GM12875 (cell line): Measurements from ENCODE around the gene ZBTB21.

ENCODE experiments used
- H3K4me3 ChIP-seq: one replicate; pipeline ENCODE4 v1.5.1; 2011; ENCODE audit warnings: low read depth, low read length, control low read depth
- TF ChIP-seq, protein P1 (sequence below): IDR thresholded peaks from 2 replicates; pipeline ENCODE4 v1.5.1; 2011; ENCODE audit warnings: low read depth, mild to moderate bottlenecking, control low read depth, inconsistent platforms, low read length, moderate library complexity, borderline replicate concordance; ENCODE audit not compliant: insufficient read depth

Gene ZBTB21

DNA sequence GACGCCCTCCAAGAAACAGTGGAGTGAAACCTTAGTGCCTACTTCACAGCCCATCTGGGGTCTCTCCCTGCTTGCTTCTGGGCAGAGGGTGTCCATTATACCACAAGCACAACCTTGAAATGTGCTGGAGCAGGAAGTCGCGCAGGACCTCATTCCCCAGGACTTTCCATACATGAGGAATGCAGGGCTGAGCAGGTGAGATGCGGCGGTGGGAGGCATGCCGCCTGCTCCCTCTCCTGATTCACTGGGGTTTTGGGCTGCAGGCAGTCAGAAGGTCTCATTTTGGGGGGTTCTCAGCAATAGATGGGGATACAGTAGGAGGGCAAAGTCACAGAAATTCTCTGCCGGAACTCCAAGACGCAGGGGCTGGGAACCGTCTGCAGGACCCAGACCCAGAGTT lies 45.3 kb upstream of the ZBTB21 start:
- TF ChIP-seq, protein P1, sequence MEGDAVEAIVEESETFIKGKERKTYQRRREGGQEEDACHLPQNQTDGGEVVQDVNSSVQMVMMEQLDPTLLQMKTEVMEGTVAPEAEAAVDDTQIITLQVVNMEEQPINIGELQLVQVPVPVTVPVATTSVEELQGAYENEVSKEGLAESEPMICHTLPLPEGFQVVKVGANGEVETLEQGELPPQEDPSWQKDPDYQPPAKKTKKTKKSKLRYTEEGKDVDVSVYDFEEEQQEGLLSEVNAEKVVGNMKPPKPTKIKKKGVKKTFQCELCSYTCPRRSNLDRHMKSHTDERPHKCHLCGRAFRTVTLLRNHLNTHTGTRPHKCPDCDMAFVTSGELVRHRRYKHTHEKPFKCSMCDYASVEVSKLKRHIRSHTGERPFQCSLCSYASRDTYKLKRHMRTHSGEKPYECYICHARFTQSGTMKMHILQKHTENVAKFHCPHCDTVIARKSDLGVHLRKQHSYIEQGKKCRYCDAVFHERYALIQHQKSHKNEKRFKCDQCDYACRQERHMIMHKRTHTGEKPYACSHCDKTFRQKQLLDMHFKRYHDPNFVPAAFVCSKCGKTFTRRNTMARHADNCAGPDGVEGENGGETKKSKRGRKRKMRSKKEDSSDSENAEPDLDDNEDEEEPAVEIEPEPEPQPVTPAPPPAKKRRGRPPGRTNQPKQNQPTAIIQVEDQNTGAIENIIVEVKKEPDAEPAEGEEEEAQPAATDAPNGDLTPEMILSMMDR: no peak

DNA sequence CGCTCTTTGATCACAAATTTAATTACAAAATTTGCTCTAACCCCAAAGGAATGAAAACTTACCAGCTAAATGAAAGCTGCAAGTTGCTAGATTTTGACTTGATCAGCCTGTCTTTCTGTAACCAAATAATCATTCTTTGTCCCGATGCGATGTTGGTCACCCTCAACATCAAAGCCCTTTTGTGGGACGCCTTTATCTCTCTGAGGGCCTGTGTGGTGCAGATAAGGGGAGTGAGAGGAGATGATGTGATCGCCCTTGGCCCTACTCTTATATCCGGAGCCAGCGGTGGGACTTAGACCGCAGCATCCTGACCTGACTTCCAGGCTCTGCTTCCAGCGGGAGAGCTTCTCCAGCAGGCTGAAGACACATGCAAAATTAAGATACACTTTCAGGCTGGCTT lies 41.6 kb upstream of the ZBTB21 start:
- no peak overlapping the region for H3K4me3 ChIP-seq
- TF ChIP-seq, protein P1: no peak

More for the DNA sequence above, 45.3 kb upstream of the ZBTB21 start:
- H3K4me3 ChIP-seq: no peak overlapping the region

DNA sequence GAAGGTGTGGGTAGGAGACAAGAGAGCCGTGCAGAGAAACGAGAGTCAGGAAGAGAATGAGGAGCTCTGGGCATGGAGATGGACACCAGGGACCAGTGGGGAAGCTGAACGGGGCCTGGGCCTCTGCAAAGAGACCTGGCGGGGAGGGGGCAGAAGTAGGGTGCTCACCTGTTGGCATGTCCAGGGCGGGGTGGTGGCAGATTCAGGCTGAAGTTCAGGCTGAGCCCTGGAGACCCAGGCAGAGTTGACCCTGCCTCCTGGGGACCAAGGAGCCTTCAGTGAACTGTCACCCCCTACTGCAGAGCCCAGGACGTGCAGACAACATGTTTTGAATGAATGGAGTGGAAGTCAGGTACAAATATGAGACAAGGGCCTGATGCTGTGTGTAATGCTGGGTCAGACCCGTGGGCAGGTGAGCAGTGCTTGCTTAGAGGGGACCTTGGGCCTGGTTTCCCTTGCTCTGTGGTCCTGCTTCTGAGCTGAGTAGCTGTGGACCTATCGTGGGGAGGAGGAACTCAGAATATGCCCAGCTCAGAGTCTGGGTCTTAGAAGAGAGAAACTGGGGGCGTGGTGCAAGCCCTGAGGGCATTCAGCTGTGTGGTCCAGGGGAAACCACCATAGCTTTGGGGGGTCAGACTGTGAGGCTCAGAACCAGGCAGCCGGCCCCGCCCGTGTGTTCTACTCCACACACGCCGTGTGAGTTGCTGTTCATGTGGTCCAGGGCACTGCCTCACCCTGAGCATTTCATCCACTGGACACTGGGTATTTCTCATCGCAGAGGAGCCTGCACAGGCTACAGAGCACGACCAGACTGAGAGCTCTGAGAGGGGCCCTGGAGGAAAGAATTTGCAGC lies 39.6 kb upstream of the ZBTB21 start:
- H3K4me3 ChIP-seq: no peak overlapping the region
- TF ChIP-seq, protein P1: no peak

DNA sequence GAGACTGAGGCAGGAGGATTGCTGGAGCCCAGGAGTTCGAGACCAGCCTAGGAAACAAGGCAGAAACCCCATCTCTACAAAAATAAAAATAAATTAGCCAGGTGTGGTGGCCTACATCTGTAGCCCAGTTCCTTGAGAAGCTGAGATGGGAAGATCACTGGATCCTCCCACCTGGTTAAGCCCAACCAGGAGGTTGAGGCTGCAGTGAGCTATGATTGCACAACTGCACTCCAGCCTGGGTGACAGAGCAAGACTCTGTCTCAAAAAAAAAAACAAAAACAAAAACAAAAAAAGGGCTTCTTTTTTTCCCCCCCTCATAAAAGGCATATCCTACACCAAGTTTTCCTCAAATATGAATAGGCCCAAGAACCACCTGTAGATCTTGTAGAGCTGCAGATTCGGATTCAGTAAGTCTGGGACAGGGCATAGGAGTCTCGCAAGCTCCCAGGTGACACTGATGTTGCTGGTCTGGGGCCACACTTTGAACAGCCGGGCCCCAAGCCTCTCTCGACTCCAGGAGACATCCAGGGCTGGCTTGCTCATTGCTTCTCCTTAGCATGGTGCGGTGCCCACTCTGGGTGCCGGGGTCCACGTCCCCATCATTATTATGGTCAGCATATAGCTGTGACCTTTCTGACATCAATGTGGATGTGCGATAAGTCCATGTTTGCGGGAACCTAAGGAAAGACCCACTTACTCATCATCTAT lies 38.9 kb upstream of the ZBTB21 start:
- TF ChIP-seq, protein P1: no peak
- H3K4me3 ChIP-seq: no peak overlapping the region

DNA sequence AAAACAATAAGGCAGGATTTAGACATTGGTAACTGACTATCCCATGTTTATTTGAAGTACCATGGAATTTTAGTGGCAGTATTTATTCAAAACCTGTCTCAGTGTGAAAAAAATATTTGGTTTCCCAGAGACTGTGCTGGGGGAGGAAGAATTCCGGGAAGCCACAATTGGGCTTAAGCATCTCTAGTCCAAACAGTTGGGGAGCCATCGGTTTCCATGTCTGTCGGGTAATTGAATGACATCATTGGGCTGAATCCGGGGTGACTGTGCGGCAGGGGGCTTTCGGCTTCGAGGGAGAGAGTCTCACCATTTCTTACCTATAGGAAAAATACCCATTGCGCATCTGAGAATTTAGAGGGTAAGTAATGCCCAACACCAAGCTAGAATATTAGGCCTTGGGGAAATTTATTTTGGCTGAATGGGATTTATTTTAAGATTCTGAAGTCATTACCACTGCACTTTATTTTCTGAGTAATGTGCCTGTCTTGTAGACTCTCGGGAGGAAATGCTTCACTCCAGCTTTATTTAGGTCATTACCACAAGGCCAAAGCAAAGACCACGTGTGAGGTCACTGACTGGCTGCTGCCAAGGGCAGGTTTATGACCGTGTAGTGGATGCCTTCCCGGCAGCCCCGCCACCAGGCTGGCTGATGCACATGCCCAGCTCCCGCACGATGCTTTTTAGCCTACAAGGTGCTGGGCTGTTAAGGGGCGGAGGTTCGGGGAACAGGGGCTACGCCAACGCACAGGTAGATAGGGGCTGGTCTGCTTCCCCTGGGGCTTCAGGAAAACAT lies 37.9 kb upstream of the ZBTB21 start:
- TF ChIP-seq, protein P1: no peak
- H3K4me3 ChIP-seq: no peak overlapping the region

DNA sequence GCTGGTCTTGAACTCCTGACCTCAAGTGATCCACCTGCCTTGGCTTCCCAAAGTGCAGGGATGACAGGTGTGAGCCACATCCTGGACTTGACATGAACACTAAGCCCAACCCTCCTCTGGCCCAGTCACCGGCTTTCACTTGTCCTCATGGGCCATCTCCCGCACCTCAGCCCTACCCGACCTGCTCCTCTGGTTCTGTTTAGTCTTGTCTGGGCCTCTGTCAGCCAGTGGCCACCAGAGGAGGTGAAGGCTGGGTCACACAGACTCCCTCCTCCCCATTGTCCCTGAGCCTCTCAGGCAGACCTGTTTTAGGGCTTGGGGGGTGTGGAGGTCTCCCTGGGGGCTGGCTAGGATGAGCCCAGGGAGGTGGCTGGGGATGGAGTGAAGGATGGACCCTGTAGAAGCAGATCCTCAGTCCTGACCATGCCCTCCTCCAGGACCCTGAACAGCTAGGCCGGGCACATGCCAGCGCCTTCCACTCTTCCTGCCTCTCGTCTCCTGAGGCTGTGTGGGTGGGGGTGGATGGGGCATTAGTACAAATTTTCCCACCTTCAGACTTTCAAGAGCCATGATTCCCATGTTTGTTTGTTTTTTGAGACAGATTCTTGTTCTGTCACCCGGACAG lies 34.8 kb upstream of the ZBTB21 start:
- H3K4me3 ChIP-seq: no peak overlapping the region
- TF ChIP-seq, protein P1: no peak
